WERI-Rb-1 (cell line): ENCODE results near the gene NDUFA7.
A peak's percentile ranks its signal among the peaks of the same experiment; 100 is the strongest.
"Not testable (repeated sequence)": the region's sequence is repeated elsewhere in the genome, so short reads cannot be mapped to it uniquely, and the experiment has no call there.

Experiments
- DNase-seq: peaks from one replicate; pipeline ENCODE4 v3.0.0-alpha.2; 2020
- H3K27ac ChIP-seq: fragments of 250-450 bp; sonication (Bioruptor Pico); 2 replicates; pipeline ENCODE4 v1.5.1; 2020; ENCODE audit warnings: mild to moderate bottlenecking, moderate library complexity
- H3K27me3 ChIP-seq: fragments of 250-450 bp; sonication (Bioruptor Pico); 2 replicates; pipeline ENCODE4 v1.5.1; 2021; ENCODE audit warnings: mild to moderate bottlenecking, low read depth, moderate library complexity; ENCODE audit not compliant: insufficient read depth, severe bottlenecking
- H3K36me3 ChIP-seq: fragments of 250-450 bp; sonication (Bioruptor Pico); 2 replicates; pipeline ENCODE4 v1.5.1; 2020; ENCODE audit warnings: mild to moderate bottlenecking, moderate library complexity
- H3K4me3 ChIP-seq: 2 replicates; pipeline ENCODE4 v1.5.1; 2011; ENCODE audit warnings: low read depth, mild to moderate bottlenecking, control low read depth, low read length
- H3K9me3 ChIP-seq: fragments of 250-450 bp; sonication (Bioruptor Pico); 2 replicates; pipeline ENCODE4 v1.5.1; 2021; ENCODE audit warnings: mild to moderate bottlenecking, moderate library complexity; ENCODE audit not compliant: severe bottlenecking
- CTCF ChIP-seq: IDR thresholded peaks from 2 replicates; pipeline ENCODE4 v1.5.1; 2011; ENCODE audit warnings: low read depth, mild to moderate bottlenecking, control low read depth, inconsistent platforms, low read length

The NDUFA7 gene

GRCh38 chr19:8306235-8307054 is 14.7 kb downstream of the NDUFA7 start:
- no peak overlapping the region; the same call in 1 of the 2 replicates for H3K4me3 ChIP-seq

GRCh38 chr19:8305798-8306197 is 15.4 kb downstream of the NDUFA7 start:
- no peak overlapping the region for H3K4me3 ChIP-seq
- peak; percentile 5 for DNase-seq
- no peak overlapping the region for H3K27ac ChIP-seq

More at GRCh38 chr19:8306235-8307054, 14.7 kb downstream of the NDUFA7 start:
- Histone ChIP-seq H3K36me3 (peaks cover 65% of the 10 kb centered on the region), H3K27me3 (no peaks in the 10 kb centered on the region), H3K27ac (peak overlapping the region; percentile 22; the same call in 1 of the 2 replicates), H3K9me3 (no peaks in the 10 kb centered on the region)
- no peak for TF ChIP-seq CTCF
- peak; percentile 4 for DNase-seq

GRCh38 chr19:8304841-8305621 is 16.1 kb downstream of the NDUFA7 start:
- Histone ChIP-seq H3K36me3 (peaks cover 55% of the 10 kb centered on the region), H3K27me3 (no peaks in the 10 kb centered on the region), H3K4me3 (no peak overlapping the region), H3K9me3 (no peaks in the 10 kb centered on the region), H3K27ac (no peak overlapping the region)
- no peak for TF ChIP-seq CTCF
- DNase-seq: peak; percentile 49

More at GRCh38 chr19:8305798-8306197, 15.4 kb downstream of the NDUFA7 start:
- TF ChIP-seq CTCF: no peak
- Histone ChIP-seq H3K9me3 (no peaks in the 10 kb centered on the region), H3K36me3 (peaks cover 59% of the 10 kb centered on the region), H3K27me3 (no peaks in the 10 kb centered on the region)

- no peak for DNase-seq
- Histone ChIP-seq H3K27me3 (no peaks in the 10 kb centered on the region), H3K4me3 (no peak overlapping the region), H3K27ac (peak overlapping the region; percentile 71), H3K36me3 (peaks cover 52% of the 10 kb centered on the region), H3K9me3 (no peaks in the 10 kb centered on the region)
- TF ChIP-seq CTCF: no peak
Observed at GRCh38 chr19:8302734-8303133, 18.4 kb downstream of the NDUFA7 start.

- peak; percentile 89 for DNase-seq
- no peaks in the 10 kb centered on the region for H3K9me3 ChIP-seq
- TF ChIP-seq CTCF: no peak
- peak overlapping the region; percentile 71 for H3K27ac ChIP-seq
- H3K36me3 ChIP-seq: peaks cover 52% of the 10 kb centered on the region
- no peaks in the 10 kb centered on the region for H3K27me3 ChIP-seq
- H3K4me3 ChIP-seq: no peak overlapping the region
Observed at GRCh38 chr19:8302357-8302691, 18.9 kb downstream of the NDUFA7 start.

- H3K36me3 ChIP-seq, DNase-seq, H3K4me3 ChIP-seq, H3K27ac ChIP-seq, H3K9me3 ChIP-seq, H3K27me3 ChIP-seq: not testable (repeated sequence)
Observed at GRCh38 chr19:8291337-8291736, 29.8 kb downstream of the NDUFA7 start.

GRCh38 chr19:8276508-8276907 is 44.7 kb downstream of the NDUFA7 start:
- not testable (repeated sequence) for H3K27ac ChIP-seq, H3K9me3 ChIP-seq, H3K36me3 ChIP-seq, H3K27me3 ChIP-seq, DNase-seq, H3K4me3 ChIP-seq
